ENCODE data around the gene TMPRSS4.

Gene TMPRSS4

DNA sequence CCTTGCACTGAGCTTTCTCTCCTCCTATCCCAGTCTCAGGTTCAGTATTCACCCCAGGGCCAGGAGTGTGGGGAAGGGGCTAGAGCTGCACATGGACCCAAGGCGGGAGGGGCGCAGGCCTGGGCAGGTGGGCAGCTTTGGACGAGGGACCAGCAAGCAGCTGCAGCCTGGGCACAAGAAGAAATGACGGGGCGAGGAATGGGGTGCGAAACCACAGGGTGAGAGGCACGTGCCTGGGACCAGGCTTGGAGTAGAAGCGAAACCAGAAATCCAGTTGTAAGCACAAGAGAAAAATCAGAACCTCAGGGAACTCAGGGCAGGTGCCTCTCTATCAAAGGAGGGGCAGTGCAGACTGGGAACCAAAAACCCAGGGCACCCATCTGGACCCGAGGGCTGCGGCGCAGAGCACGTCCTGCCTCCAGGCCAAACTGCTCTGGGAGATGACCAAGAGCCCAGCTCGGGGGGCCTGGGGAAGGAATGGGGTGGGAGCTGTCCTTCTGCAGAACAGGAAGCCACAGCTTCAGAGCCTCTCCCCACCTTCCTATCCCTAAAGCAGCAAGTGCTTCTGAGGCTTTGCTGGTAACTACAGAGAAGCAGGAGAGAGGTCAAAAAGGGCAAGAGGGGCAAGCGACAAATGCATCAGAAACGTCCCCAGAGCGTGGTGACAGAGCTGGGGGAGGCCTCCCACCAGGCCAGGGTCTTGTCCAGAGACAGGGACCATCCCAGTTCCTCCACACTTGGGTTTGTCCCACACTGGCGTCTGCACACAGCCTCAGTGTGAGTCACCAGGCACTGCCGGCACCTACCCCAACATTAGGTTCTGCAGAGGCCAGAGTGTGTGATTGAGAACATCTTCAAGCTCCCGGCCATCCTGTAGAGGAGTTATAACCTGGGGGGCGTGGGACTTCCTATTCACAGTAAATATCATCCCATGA lies 18.3 kb upstream of the TMPRSS4 start:
- H3K9ac ChIP-seq, result no peak overlapping the region
- H3K4me3 ChIP-seq (ENCODE audit: low read depth, low read length), result no peak overlapping the region
- H3K27me3 ChIP-seq (ENCODE audit: control insufficient read depth, insufficient read depth, low read length), result no peaks in the 10 kb centered on the region
- no peaks in the 10 kb centered on the region for H3K9me3 ChIP-seq (ENCODE audit: control insufficient read depth, low read length)
- H3K4me1 ChIP-seq, result no peaks in the 10 kb centered on the region
- no peaks in the 10 kb centered on the region for H3K36me3 ChIP-seq (ENCODE audit: control insufficient read depth, insufficient read depth, low read length)
- H3K4me2 ChIP-seq (ENCODE audit: low read length), result no peak overlapping the region
- no peak overlapping the region for H3K27ac ChIP-seq
- TF ChIP-seq, protein P1, sequence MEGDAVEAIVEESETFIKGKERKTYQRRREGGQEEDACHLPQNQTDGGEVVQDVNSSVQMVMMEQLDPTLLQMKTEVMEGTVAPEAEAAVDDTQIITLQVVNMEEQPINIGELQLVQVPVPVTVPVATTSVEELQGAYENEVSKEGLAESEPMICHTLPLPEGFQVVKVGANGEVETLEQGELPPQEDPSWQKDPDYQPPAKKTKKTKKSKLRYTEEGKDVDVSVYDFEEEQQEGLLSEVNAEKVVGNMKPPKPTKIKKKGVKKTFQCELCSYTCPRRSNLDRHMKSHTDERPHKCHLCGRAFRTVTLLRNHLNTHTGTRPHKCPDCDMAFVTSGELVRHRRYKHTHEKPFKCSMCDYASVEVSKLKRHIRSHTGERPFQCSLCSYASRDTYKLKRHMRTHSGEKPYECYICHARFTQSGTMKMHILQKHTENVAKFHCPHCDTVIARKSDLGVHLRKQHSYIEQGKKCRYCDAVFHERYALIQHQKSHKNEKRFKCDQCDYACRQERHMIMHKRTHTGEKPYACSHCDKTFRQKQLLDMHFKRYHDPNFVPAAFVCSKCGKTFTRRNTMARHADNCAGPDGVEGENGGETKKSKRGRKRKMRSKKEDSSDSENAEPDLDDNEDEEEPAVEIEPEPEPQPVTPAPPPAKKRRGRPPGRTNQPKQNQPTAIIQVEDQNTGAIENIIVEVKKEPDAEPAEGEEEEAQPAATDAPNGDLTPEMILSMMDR (IDR thresholded peaks at IDR 0.05), result no peak
- H3K79me2 ChIP-seq, result no peaks in the 10 kb centered on the region
- H2AFZ ChIP-seq, result no peak overlapping the region

DNA sequence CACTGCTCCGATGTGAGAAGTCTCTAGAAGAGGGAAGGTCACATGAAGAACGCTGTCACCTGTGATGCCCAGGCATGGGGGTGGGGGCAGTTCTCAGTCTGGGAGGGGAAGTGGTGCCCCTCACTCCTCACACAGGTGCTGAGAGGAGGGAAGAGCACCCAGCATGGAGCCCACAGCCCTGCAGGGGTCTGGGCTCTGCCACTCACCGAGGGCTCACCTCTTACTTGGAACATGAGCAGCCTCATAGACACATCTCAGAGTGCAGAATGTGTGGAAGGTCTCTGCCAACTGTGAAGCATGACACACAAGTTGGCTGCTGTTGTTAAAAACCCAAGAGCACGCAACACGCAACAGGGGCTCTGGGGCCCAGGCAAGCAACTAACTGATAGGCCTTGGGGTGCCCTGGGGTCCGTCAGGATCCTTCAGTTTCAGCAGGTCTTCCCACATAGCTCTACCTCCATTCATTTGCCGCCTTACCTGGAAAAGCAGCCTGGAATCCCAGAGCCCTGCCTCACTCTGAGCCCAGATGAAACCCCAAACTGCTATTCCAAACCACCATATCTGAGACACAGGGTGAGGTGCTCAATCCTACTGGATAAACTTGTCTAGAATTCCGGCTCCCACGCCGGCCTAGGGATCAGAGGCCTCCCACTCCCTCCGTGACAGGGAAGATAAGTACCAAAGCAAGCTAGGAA lies 17.5 kb upstream of the TMPRSS4 start:
- H3K9ac ChIP-seq, result no peak overlapping the region
- H3K9me3 ChIP-seq (ENCODE audit: control insufficient read depth, low read length), result no peaks in the 10 kb centered on the region
- no peak overlapping the region for H2AFZ ChIP-seq
- H3K4me1 ChIP-seq, result no peaks in the 10 kb centered on the region
- H3K36me3 ChIP-seq (ENCODE audit: control insufficient read depth, insufficient read depth, low read length), result no peaks in the 10 kb centered on the region
- H3K4me3 ChIP-seq (ENCODE audit: low read depth, low read length), result no peak overlapping the region
- H3K79me2 ChIP-seq, result no peaks in the 10 kb centered on the region
- no peak overlapping the region for H3K4me2 ChIP-seq (ENCODE audit: low read length)
- no peak overlapping the region for H3K27ac ChIP-seq
- no peaks in the 10 kb centered on the region for H3K27me3 ChIP-seq (ENCODE audit: control insufficient read depth, insufficient read depth, low read length)
- TF ChIP-seq, protein P1 (IDR thresholded peaks at IDR 0.05), result no peak

DNA sequence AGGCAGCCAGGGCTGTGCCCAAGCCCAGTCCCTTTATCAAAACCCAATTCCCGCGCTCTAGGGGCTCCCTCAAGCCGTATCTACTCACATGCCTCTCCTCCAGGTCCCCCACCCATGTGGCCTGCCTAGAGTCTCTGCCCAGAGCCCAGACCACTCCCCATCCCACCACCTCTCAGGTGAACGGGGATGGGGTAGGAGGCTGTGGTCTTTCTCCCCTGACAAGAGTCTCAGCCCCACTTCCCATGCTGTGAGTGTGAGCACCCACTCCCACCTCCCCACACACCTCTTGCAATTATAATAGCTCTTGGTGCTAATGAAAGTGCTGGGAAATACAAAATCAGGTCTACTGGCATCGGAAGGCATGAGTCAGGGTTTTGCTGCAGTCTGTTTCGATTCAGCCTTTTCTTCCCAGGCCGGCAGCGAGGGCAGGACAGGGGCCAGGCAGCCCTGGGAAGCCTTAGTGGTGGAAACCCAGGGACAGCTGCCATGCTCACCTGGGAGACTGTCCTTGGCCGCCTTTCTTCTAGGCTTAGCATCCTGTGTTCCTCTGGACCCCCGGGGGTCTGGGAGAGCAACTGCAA lies 16.7 kb upstream of the TMPRSS4 start:
- Histone ChIP-seq H3K4me2 (ENCODE audit: low read length) (no peak overlapping the region), H3K9me3 (ENCODE audit: control insufficient read depth, low read length) (no peaks in the 10 kb centered on the region), H3K79me2 (no peaks in the 10 kb centered on the region), H3K36me3 (ENCODE audit: control insufficient read depth, insufficient read depth, low read length) (no peaks in the 10 kb centered on the region), H3K4me1 (no peaks in the 10 kb centered on the region), H3K27me3 (ENCODE audit: control insufficient read depth, insufficient read depth, low read length) (no peaks in the 10 kb centered on the region), H3K9ac (no peak overlapping the region), H2AFZ (no peak overlapping the region), H3K27ac (no peak overlapping the region), H3K4me3 (ENCODE audit: low read depth, low read length) (no peak overlapping the region)
- TF ChIP-seq, protein P1 (IDR thresholded peaks at IDR 0.05), result no peak

DNA sequence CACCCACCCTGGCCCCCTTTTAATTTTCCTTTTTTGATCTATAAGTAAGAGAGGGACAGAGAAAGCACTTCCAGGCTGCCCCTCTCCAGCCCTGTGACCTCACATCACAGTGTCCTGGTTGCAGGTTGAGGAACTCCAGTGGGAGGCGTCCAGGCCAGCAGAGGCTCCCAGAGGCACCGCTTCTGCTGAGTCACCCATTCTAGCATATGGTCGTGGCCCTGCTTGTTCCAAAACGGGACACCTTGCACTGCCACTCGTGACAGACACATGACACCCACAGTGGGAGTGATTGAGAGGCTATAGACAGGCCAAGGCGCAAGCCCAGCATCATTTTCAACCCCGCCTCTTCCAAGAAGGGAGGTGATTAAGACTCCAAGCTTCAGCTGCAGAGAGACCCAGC lies 16.0 kb upstream of the TMPRSS4 start:
- no peak overlapping the region for H3K27ac ChIP-seq

More for the DNA sequence above, 16.0 kb upstream of the TMPRSS4 start:
- Histone ChIP-seq H3K4me3 (ENCODE audit: low read depth, low read length) (no peak overlapping the region), H3K9ac (no peak overlapping the region), H3K4me2 (ENCODE audit: low read length) (no peak overlapping the region), H3K4me1 (no peaks in the 10 kb centered on the region), H3K27me3 (ENCODE audit: control insufficient read depth, insufficient read depth, low read length) (no peaks in the 10 kb centered on the region), H3K36me3 (ENCODE audit: control insufficient read depth, insufficient read depth, low read length) (no peaks in the 10 kb centered on the region), H3K79me2 (no peaks in the 10 kb centered on the region), H2AFZ (no peak overlapping the region), H3K9me3 (ENCODE audit: control insufficient read depth, low read length) (no peaks in the 10 kb centered on the region)
- TF ChIP-seq, protein P1 (IDR thresholded peaks at IDR 0.05), result no peak

Measured in parathyroid adenoma (tissue), 2 donors.